GM18868 (cell line): ENCODE measurements around the gene CCDC188.
"Not testable (repeated sequence)": the region's sequence is repeated elsewhere in the genome, so short reads cannot be mapped to it uniquely, and the experiment has no call there.

Experiments used
- ATAC-seq: cut with Tn5 transposase; IDR thresholded peaks from one replicate; pipeline ENCODE4 v1.9.1; 2021; ENCODE audit warnings: mild to moderate bottlenecking, moderate library complexity; ENCODE audit not compliant: unreplicated experiment

The CCDC188 gene

DNA sequence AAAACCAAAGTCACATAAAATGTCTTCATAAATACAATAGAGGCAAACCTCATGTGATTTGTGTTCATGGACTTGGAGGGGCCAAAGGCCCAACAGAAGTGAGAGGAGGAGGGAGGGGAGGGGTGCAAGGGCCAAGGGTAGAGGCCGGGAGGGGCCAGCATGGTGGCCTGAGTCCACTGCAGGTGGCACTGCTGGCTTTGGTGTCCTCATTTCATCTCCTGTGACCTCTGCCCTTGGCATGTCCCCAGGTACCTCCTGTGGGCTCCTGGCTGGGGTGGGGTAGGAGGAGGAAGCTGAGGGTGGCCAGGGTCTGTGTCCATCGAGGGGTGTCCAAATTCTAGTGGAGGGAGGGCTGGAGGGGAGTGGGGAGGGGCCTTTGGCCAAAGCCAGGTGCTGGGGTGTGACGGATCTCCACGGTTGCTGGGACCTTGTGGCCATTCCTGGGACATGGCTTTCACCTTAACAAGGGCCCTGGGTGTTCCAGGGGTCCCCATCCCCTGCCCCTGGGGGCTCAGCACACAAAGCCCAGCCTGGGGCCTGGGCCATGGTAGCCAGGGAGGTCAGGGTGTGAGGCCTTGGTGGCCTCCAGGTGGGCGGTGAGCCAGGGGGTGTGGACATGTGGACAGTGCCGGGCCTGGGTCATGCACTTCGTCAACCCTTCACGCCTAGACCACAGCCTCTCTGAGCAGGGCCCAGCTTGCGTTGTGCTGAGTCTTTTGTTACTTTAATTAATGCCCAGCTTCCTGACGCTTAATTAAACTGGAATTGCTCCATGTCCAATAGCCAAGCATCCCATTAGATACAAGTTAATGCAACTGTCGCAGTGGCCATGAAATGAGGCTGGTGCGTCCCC lies 20.7 kb upstream of the CCDC188 start:
- ATAC-seq = no peak

DNA sequence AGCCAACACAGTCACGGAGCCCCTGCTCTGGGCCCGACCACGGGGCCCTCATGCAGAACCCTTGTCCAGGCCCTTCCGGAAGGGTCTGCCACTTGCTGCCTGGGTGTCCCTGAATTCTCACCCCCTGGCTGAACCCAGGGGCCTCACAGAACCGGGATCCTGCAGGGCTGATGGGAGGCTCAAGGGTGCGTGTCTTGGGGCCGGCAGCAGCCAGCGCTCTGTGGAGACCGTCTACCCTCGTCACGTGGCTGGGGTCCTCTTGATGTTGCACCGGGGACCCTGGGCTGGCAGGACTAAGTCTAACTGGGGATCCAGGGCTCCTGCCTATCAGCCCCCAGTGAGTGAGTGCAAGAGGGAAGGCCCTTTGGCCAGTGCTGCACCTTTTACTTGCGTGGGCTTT lies 19.3 kb upstream of the CCDC188 start:
- ATAC-seq = no peak

DNA sequence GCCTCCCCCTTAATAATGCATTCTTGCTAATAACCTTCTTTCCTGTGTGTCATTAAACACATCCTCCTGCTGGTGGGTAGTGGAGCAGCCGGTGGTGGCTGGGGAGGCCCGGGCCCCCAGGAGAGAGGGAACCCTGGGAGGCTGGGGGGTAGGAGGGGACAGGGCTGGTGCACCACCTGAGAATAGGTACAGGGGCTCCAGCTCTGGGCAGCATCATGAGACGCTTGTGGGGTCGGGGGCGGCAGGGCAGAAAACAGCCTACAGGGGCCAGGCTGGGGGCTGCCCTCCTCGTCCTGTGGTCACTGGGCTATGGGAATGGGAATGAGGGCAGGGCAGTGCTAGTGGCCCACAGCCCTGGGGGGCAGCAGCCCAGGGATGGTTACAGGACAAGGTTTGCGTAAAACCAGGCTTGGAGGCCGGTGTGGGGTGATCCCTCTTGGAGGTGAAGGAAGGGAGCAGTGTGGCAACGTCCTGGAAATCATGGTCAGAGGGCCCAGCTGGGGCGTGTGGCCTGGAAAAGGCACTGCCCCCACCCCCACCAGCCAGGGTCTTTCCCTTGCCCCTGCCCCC lies 18.5 kb upstream of the CCDC188 start:
- ATAC-seq = no peak

DNA sequence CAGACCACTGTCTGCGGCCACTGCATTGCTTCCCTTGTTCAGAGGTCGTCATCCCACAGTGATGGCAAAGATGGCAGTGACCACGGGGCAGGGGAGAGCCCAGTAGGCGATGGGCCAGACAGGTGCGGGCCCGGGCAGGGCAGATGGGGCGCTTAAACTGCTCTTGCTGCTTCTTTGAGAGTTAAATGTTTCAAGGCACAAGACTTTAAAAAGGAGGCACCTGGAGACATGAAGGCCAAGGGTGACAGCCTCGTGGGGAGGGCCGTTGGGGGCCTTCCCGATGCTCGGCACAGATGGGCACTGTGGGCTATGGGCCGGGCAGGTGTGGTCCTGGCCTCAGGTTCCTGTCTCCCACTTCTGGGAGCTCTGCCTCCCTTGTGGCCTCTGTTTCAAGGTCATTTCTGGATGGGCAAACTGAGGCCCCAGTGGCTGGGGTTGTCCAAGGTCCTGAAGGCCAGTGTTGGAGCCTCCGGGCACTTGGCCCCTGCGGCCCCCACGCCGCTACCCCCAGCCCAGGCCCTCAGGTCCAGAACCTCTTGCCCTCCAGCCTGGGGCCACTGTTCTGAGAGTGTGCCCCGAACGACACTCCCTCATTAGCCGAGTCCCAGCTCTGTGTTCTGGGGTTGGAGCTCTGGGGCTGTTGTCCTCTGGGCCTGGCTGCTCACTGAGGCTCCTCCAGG lies 16.9 kb upstream of the CCDC188 start:
- ATAC-seq = no peak

DNA sequence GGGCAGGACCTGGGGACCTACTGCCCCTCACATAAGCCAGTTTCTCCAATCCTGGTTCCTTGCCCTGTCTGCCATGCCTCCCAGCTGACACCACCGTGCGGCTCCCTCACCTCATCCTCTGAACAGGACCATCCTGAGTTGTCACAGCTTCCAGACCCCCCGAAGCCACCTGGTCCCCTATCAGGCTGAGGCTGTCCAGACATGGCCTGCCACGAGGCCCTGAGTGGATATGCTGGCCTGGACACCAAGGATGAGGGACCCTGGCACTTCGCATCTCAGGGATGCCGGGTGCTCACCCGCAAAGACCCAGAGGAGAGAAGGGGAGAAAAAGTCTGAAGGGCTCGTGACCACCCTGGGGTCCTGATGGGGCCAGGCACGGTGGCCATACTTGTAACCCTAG lies 15.8 kb upstream of the CCDC188 start:
- ATAC-seq = no peak

DNA sequence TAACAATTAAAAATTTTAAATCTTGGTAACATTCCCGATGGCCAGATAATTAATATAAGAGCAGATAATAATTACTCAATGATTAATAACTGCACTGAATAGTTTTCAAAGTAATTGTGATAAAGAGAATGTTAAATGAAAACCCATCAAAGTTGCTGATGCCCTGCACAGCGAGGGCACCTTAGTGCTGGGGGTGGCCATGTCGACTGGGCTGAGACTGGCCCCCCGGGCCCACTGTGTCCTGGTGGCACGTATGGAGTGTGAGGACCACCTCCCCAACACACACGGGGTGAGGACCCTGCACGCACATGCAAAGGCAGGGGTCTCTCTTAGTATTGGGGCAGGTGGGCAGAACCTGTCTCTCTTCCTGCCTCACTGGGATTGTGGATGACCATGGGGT lies 15.1 kb upstream of the CCDC188 start:
- no peak for ATAC-seq

DNA sequence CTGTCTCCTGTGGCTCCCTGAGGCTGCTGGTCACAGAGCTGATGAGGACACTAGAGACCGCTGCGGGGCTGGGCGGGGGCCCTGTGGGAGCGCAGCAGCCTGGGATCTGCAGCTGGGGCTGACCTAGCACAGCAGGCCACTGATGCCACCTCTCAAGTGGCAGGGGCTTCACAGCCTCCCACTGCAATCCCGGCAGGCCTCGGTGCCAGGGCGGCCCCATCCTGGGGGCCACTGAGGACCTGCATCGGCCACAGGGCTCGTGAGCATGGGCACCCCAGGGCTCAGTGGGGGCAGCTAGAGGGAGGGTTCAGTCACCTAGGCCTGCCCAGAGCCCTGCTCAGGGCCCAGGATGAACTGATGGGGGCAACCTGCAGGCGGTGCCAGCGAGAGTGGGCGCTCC lies 14.6 kb upstream of the CCDC188 start:
- no peak for ATAC-seq

DNA sequence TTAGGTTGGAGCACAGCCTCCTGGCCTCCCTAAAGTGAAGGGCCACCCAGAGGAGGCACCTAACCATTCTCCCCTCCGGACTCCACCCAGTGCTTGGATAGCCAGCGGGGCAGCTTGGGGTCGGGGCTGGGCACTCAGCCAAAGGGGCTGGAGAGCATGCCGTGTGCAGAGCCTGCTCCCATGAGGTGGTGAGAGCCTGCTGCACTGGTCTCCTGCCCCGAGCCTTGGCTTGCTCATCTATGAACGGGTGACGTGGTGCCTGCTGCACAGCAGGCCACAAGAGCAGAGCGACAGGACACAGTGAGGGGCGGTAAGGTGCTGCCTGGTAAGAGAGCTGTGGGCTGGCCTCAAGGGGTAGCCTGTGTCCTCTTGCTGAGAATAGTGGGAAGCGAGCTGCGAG lies 14.0 kb upstream of the CCDC188 start:
- ATAC-seq = no peak

DNA sequence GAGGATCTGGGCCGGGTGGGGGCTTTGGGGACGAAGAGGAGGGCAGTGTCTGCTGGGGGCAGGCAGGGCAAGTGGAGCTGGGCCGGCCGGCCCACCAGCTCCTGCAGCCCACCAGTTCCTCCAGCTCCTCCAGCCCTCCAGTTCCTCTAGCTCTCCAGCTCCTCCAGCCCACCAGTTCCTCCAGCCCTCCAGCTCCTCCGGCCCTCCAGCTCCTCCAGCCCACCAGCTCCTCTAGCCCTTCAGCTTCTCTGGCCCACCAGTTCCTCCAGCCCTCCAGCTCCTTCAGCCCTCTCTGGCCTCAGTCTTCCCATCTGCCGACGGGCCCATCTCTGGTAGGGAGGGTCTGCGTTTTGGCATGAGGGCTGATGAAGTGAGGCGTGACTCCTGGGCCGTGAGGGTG lies 9.2 kb upstream of the CCDC188 start:
- ATAC-seq = no peak

DNA sequence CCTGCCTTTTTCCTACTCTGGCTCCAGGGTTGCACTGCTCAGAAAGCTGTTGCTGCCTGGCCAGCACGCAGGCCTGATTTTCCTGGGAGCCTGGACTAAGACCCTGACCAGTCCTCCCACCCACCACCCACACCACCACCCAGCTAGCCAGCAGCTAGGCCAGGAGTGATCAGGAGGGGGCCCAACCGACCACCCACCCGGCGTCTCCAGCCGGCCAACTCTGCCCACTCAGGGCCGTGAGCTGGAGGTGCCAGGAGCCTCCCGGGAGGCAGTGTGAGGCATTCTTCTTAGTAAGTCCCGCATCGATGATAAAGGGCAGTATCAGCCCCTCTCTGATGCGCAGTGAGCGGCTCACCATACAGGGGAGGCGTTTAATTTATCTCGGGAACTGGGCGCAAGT lies 8.7 kb upstream of the CCDC188 start:
- not testable (repeated sequence) for ATAC-seq

DNA sequence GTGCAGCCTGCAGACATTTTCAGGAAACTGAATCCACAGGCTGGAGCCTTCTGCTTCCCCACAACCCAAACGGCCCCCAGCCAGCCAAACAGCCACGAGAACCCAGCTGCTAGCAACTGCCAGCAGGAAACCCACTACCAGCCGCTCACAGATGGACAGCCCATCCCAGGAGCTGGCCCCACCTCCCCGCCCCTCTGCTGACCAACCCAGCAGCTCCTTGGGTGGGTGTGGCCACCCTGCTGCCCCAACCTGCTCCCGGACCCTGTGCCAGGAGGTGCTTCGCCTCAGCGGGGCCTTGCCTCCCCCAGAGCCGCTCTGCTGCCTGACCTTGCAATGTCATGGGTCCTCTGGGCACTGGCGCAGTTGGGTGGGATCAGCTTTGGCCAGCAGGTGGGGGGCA lies 8.2 kb upstream of the CCDC188 start:
- ATAC-seq = no peak

DNA sequence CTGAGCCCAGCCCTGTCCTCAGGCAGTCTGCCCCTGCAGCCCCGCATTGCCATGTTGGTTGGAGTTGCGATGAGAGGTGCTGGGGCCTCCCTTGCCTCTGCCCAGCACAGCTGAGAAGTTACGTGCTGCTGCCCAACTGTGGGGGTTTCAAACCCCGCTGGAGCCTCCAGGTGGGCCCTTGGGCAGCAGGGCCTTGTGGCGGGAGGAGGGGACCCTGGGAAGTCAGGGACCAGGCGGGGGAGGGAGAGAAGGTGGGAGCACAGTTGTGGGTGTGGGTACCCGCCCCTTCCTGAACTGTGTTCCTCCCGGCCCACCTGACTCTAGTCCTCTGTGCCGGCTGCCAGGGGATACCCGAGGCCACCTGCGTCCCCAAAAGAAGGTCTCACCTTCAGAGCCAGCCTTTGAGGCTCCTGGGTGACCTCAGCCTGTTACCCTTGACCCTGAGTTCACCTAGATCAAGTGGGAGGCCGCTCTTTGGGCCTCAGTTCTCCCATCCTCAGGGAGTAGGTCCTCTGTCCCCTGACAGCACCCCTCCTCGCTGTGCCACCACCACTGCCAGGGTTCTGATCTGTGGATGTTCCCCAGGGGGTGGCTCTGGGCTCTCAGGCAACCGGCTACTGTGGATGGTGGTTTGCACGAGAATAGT lies 7.7 kb upstream of the CCDC188 start:
- no peak for ATAC-seq

DNA sequence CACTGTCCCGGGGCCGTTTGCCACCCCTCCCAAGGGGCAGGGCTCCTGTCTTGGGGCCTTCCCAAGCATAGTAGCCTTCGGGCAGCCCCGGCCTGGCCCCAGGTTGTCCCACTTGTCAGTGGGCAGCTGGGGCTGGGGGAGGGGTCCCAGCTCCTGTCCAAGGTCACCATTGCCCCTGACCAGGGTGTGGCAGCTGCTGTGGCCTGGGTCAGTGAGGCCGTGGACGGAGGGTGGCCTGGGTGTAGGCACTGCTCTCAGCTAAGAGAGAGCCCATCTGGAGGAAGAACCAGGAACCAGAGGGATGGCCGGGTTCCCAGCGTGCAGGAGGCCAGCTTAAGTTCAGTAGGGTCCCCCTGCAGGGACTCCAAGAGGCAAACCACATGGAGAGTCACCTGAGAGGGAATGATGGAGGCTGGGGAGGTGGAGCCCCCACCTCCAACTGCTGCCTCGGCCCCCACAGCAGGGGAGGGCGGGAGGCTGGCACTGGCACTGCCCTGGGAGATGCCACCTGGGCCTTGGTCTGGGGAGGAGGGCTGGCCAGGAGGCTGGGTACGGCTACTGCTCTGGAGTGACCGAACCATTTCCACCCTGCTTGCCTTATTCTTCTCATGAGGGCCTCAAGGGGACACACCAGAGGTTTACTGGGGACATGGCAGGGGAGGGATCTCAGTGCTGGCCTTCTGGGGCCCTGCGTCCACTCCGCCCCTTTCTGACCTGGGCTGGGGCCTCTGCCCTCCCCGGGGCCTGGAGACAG lies 6.8 kb upstream of the CCDC188 start:
- ATAC-seq = no peak

DNA sequence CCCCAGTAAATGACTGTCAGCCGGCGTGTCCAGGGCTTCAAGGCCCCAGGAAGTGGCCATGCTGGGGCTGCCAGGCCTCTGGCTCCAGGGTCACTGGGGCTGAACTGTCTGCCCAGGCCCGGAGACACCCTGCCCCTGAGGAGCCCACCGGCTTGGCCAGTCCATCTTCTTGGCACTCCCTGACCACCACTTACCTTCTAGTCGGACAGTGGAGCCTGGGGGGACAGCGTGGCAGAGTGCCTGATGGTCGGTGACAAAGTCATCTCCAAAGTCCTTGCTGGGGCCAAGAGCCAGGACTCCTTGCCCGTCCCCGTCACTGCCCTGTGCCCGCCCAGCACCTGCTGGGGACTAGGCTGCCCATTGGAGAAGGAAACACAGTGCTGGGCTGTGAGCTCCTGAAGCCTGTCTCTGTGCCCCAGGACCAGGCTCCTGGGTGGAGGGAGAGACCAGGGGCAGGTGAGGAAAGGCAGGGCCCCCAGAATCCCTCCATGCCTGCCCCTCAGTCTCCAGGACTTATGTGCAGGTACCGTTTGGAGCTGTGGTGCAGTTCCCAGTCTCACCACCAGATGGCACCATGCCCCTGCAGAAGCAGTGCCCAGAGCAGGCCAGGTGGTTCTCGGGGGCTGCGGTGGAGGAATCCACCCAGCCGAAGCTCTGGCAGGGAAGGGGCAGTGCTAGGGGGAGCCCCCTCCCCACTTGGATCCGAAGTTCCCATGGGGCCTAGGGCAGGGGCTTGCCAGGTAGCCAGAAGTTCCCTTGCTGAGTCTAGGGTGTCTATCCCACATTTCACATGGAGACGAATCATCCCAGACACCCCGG lies 6.0 kb upstream of the CCDC188 start:
- no peak for ATAC-seq

DNA sequence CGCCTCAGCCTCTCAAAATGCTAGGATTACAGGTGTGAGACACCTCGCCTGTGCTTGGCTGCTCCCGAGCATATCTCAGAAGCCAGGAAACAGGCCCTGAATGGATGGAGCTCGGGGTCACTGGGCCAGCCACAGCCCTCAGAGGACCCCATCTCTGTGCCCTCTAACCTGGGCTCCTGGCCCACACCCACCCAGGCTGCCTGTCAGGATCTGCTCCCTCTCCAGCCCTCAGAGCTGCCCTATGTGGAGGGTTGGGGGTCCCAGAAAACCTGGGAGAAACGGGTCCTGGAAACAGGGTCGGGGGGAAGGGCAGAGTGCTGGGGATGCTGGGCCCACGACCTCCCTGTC lies 5.2 kb upstream of the CCDC188 start:
- no peak for ATAC-seq

DNA sequence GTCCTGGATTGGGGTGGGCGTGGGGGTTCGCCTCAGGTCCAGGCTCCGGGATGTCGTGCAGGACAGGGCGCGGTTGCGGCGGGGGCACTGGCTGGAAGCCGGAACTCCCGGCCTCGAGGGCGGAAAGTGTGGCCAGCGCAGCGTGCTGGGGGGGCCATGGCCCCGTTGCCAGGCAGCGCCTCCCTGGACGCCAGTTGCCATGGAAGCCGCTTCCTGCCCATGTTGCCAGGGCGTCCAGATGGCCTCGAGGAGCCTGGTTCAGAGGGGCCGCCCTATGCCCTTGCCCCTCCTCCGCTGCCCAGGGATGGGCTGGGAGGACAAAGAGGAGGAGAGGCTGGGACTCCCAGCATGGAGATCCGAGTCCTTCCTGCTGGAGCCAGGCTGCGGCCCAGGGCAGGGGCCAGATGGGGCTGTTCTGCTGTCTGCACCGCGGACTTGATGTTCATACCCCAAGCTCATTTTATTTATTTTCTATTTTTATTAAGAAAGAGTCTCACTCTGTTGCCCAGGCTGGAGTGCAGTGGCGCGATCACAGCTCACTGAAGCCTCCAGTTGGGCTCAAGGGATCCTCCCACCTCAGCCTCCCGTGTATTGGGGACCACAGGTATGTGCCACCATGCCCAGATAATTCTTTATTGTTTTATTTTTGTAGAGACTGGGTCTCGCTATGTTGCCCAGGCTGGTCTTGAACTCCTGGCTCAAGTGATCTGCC lies 4.6 kb upstream of the CCDC188 start:
- ATAC-seq = no peak

DNA sequence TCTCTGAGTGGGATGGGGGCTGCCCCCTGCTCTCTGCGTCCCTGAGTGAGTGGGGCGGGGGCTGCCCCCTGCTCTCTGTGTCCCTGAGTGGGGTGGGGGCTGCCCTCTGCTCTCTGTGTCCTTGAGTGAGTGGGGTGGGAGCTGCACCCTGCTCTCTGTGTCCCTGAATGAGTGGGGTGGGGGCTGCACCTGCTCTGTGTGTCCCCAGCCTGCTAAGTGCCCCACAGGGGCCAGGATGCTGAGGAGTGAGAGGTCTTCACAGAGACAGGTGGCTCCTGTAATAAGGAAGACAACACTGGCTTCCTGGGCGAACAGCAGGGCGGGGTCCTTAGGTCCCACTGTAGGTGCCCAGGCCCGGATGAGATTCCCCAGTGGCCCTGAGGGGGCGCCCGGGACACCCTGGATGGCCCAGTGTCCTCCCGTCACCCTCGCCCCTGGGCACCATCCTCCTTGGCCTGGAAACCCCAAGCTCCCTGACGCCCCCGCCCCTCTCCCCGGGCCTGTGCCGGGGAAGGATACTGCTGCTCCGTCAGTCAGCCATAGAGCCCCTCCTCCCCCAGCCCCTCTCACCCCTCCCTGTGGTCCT lies 3.8 kb upstream of the CCDC188 start:
- ATAC-seq = no peak

DNA sequence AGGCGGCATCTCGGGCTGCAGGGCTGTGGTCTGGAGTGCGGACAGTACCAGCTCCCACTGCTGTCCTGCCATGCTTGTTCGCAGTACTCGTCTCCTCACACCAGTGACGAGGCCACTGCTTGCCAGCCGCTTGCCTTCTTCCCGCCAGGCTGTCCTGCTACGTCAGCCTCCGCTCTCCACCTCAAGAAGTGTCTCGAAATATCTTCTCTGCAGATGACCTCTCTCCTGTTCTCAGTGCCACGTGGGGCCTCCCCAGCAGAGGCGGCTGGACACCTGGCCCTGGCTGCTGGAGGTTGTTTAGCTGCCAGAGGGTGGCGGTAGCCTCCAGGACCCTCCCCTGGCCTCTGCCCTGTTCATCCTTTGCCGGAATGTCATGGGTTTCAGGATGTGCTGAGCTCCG lies 3.1 kb upstream of the CCDC188 start:
- no peak for ATAC-seq

DNA sequence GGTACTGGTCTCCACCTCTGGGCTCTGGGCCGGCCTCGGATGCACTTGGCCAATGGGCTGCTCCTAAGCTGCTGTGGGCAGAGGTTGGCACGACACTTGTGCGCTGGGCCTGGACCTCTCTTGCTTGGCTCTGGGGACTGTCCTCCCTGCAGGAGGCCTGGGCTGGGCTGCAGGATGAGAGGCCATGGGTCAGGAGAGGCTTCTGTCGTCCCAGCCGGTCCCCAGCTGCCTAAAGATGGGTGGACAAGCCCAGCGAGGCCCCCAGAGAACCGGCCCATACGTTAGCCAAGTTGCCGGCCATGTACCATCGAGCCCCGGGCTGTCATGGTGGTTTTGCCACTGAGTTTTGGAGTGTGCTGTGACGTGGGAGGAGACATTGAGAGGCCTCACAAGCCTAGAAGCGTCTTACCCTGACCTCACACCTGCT lies 1.6 kb upstream of the CCDC188 start:
- ATAC-seq = no peak
